Mesenchymal stem cell (in vitro differentiated cells and primary cell): ENCODE results near the gene OOSP4A.

ENCODE experiments used
- DNase-seq: peaks from one replicate; pipeline ENCODE4 v3.0.0-alpha.2; 2013
- H2AFZ ChIP-seq: one replicate; pipeline ENCODE4 v1.6.1; 2013; ENCODE audit warnings: low read depth, mild to moderate bottlenecking, control low read depth, inconsistent platforms, low read length, moderate library complexity
- H2AK5ac ChIP-seq: 2 replicates; pipeline ENCODE4 v1.6.1; 2013; ENCODE audit warnings: low read length, moderate library complexity, mild to moderate bottlenecking, inconsistent platforms; ENCODE audit not compliant: severe bottlenecking
- H2BK120ac ChIP-seq: one replicate; pipeline ENCODE4 v1.6.1; 2013; ENCODE audit warnings: low read depth, mild to moderate bottlenecking, inconsistent platforms, low read length, moderate library complexity
- H2BK12ac ChIP-seq, 2 experiments: one replicate each; pipeline ENCODE4 v1.6.1; 2013; ENCODE audit warnings: inconsistent platforms in 2 of 2, low read length in 2 of 2, mild to moderate bottlenecking in 2 of 2, moderate library complexity in 2 of 2, control low read depth in 1 of 2
- H2BK15ac ChIP-seq: one replicate; pipeline ENCODE4 v1.6.1; 2013; ENCODE audit warnings: mild to moderate bottlenecking, low read depth, inconsistent platforms; ENCODE audit not compliant: poor library complexity, severe bottlenecking
- H2BK5ac ChIP-seq: 2 replicates; pipeline ENCODE4 v1.6.1; 2013; ENCODE audit warnings: low read depth, mild to moderate bottlenecking, low read length, control low read depth, inconsistent platforms; ENCODE audit not compliant: poor library complexity, severe bottlenecking
- H3K14ac ChIP-seq, 2 experiments: one replicate each; pipeline ENCODE4 v1.6.1; 2013; ENCODE audit warnings: inconsistent platforms in 2 of 2, low read length in 2 of 2, control low read depth in 1 of 2, mild to moderate bottlenecking in 1 of 2, moderate library complexity in 1 of 2
- H3K18ac ChIP-seq, 2 experiments: one replicate each; pipeline ENCODE4 v1.6.1; 2013; ENCODE audit warnings: inconsistent platforms in 2 of 2, low read length in 2 of 2, control low read depth in 1 of 2, low read depth in 1 of 2, mild to moderate bottlenecking in 1 of 2
- H3K23ac ChIP-seq, 2 experiments: one replicate each; pipeline ENCODE4 v1.6.1; 2013; ENCODE audit warnings: inconsistent platforms in 2 of 2, low read length in 2 of 2, mild to moderate bottlenecking in 2 of 2, moderate library complexity in 2 of 2, control low read depth in 1 of 2
- H3K27ac ChIP-seq: 2 replicates; pipeline ENCODE4 v1.5.1; 2013; ENCODE audit warnings: mild to moderate bottlenecking, moderate library complexity, low read length, control low read depth, inconsistent platforms; ENCODE audit not compliant: poor library complexity, severe bottlenecking
- H3K27me3 ChIP-seq, 2 experiments: 2 replicates each; pipeline versions ENCODE4 v1.6.1 to v1.7.0; 2013; ENCODE audit warnings: low read length in 2 of 2, mild to moderate bottlenecking in 2 of 2, moderate library complexity in 2 of 2, control low read depth in 1 of 2, inconsistent platforms in 1 of 2; ENCODE audit not compliant: control insufficient read depth in 1 of 2, insufficient read depth in 1 of 2
- H3K36me3 ChIP-seq, 2 experiments: 2 replicates each; pipeline versions ENCODE4 v1.6.1 to v1.7.0; 2013; ENCODE audit warnings: low read length in 2 of 2, control low read depth in 1 of 2, inconsistent platforms in 1 of 2, low read depth in 1 of 2, mild to moderate bottlenecking in 1 of 2; ENCODE audit not compliant: insufficient read depth in 2 of 2, control insufficient read depth in 1 of 2
- H3K4ac ChIP-seq, 2 experiments: one replicate each; pipeline ENCODE4 v1.6.1; 2013; ENCODE audit warnings: inconsistent platforms in 2 of 2, low read length in 2 of 2, mild to moderate bottlenecking in 2 of 2, moderate library complexity in 2 of 2, control low read depth in 1 of 2, low read depth in 1 of 2
- H3K4me1 ChIP-seq: 2 replicates; pipeline ENCODE4 v1.6.1; 2013; ENCODE audit warnings: low read depth, low read length, control low read depth; ENCODE audit not compliant: control insufficient read depth, insufficient read depth
- H3K4me2 ChIP-seq: 2 replicates; pipeline ENCODE4 v1.6.1; 2013; ENCODE audit warnings: low read length, mild to moderate bottlenecking, inconsistent platforms; ENCODE audit not compliant: poor library complexity, severe bottlenecking
- H3K4me3 ChIP-seq, 2 experiments: 2 replicates each; pipeline versions ENCODE4 v1.5.1 to v1.7.0; 2013; ENCODE audit warnings: low read length in 2 of 2, mild to moderate bottlenecking in 2 of 2, control low read depth in 1 of 2, low read depth in 1 of 2; ENCODE audit not compliant: insufficient read depth in 1 of 2
- H3K79me1 ChIP-seq: replicated peaks from 2 replicates; pipeline ENCODE4 v1.6.1; 2013; ENCODE audit warnings: mild to moderate bottlenecking, control low read depth, low read length, inconsistent platforms; ENCODE audit not compliant: poor library complexity, severe bottlenecking
- H3K9ac ChIP-seq: 2 replicates; pipeline ENCODE4 v1.7.0; 2013; ENCODE audit warnings: mild to moderate bottlenecking, low read length, moderate library complexity
- H3K9me3 ChIP-seq: 2 replicates; pipeline ENCODE4 v1.7.0; 2013; ENCODE audit warnings: mild to moderate bottlenecking, low read length; ENCODE audit not compliant: control insufficient read depth
- H4K8ac ChIP-seq: one replicate; pipeline ENCODE4 v1.6.1; 2013; ENCODE audit warnings: inconsistent platforms, mild to moderate bottlenecking, low read length, moderate library complexity
- H4K91ac ChIP-seq: one replicate; pipeline ENCODE4 v1.6.1; 2013; ENCODE audit warnings: mild to moderate bottlenecking, low read length, inconsistent platforms
- WGBS: methylation state at CpG from one replicate; pipeline ENCODE4 v1.1.7; 2013; ENCODE audit warnings: mixed read lengths; 5-methylcytosine and 5-hydroxymethylcytosine counted together

The OOSP4A gene

DNA sequence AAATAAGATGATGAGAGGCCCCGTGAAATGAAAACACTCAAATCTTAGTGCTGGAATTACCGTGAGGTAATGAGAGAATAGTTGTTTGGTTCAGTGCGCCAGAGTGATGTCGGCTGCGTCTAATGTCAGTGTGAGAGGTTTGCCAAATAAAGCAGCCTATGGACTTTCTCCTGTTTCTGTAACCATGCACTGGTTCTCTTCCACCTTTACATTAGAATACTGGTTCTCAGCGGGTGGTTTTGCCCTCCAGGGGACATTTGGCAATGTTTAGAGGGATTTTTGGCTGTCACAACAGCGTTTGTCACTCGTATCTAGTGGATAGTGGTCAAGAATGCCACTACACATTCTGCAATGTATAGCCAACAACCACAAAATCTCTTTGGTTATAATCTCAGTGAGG lies 54.2 kb downstream of the OOSP4A start:
- no peak overlapping the region for H3K4me3 ChIP-seq
- H3K79me1 ChIP-seq = no peaks in the 10 kb centered on the region
- H3K4me2 ChIP-seq = no peak overlapping the region
- H3K18ac ChIP-seq = no peak overlapping the region
- no peak overlapping the region for H3K23ac ChIP-seq
- H2BK120ac ChIP-seq = no peak overlapping the region
- H2BK5ac ChIP-seq = no peak overlapping the region
- no peak overlapping the region for H4K91ac ChIP-seq
- H3K27me3 ChIP-seq = no peaks in the 10 kb centered on the region
- H3K36me3 ChIP-seq = no peaks in the 10 kb centered on the region
- no peak overlapping the region for H3K4ac ChIP-seq
- no peak overlapping the region for H3K14ac ChIP-seq
- no peak overlapping the region for H2BK15ac ChIP-seq
- WGBS = 68% methylated on average over 5 of the region's 8 CpGs
- H3K9me3 ChIP-seq = peaks cover 3% of the 10 kb centered on the region
- DNase-seq = no peak
- H2AK5ac ChIP-seq = no peak overlapping the region
- no peak overlapping the region for H3K27ac ChIP-seq
- H3K4me1 ChIP-seq = no peaks in the 10 kb centered on the region
- H3K9ac ChIP-seq = no peak overlapping the region
- no peak overlapping the region for H4K8ac ChIP-seq
- no peak overlapping the region for H2BK12ac ChIP-seq
- no peak overlapping the region for H2AFZ ChIP-seq
